ENCODE results near the gene CACNA1I.

- TF ChIP-seq CTCF (IDR thresholded peaks at IDR 0.05) (no peak), POLR2A (IDR thresholded peaks at IDR 0.05) (no peak)
These were observed 11.6 kb upstream of the CACNA1I start for GRCh38 chr22:39558950-39559349.
